HepG2 (cell line): Measurements from ENCODE around the gene DCK. TPM values are rescaled to one million over a fixed set of nuclear protein-coding genes. Genes with fewer than 3 reads are reported as not detected.
A peak's percentile ranks its signal among the peaks of the same experiment; 100 is the strongest.

Experiments
- ATAC-seq: fragments of 200-7000 bp; cut with Tn5 transposase; 3 replicates; pipeline ENCODE4 v1.9.1; 2020; ENCODE audit warnings: mild to moderate bottlenecking, moderate library complexity
- BruUV-seq: library from RNA; stranded (reverse); fragments of 400-500 nt; replicated peaks from 2 replicates; lab custom pipeline; 2021; lab: Mats Ljungman, UMichigan
- CTCF ChIA-PET: fragments of 300-600 bp; formaldehyde crosslinking; extraction: SDS; loops from one replicate; lab custom pipeline; 2021; ENCODE audit warnings: low total read pairs, inconsistent platforms, low intra/inter-chr PET ratio; lab: Yijun Ruan, JAX
- POLR2A ChIA-PET: fragments of 350-600 bp; sonication (Branson Sonifier 250); formaldehyde crosslinking; loops from one replicate; lab custom pipeline; 2020; ENCODE audit warnings: antibody characterized with exemption, inconsistent platforms; lab: Yijun Ruan, JAX
- DNase-seq: peaks from one replicate; pipeline ENCODE4 v3.0.0-alpha.2; 2015; ENCODE audit warnings: low spot score
- FAIRE-seq: peaks from 3 replicates; lab custom pipeline; 2011; peaks lifted over from hg19 to GRCh38; lab: Jason Lieb, UNC
- H2AFZ ChIP-seq: one replicate; pipeline ENCODE4 v1.6.1; 2011; ENCODE audit warnings: low read length, inconsistent platforms
- H3K27ac ChIP-seq: fragments of 300-600 bp; 3 replicates; pipeline ENCODE4 v1.8.0; 2011; ENCODE audit warnings: mixed run types, mild to moderate bottlenecking, mixed read lengths, low read length, inconsistent platforms; ENCODE audit not compliant: insufficient read depth; ENCODE audit errors: extremely low read length
- H3K27me3 ChIP-seq, 2 experiments: fragments of 200-600 bp in 1 of 2; 2 replicates in 1 of 2; 3 replicates in 1 of 2; pipeline versions ENCODE4 v1.6.0 to v1.8.0; 2011; ENCODE audit warnings: low read length in 2 of 2, mild to moderate bottlenecking in 2 of 2, moderate library complexity in 2 of 2, inconsistent platforms in 1 of 2; ENCODE audit not compliant: insufficient read depth in 2 of 2, control insufficient read depth in 1 of 2
- H3K36me3 ChIP-seq, 2 experiments: fragments of 200-600 bp in 1 of 2; replicated peaks in 1 of 2; 2 replicates in 1 of 2; 3 replicates in 1 of 2; pipeline versions ENCODE4 v1.5.1 to v1.8.0; 2011; ENCODE audit warnings: low read length in 2 of 2, inconsistent platforms in 1 of 2; ENCODE audit not compliant: insufficient read depth in 2 of 2, control insufficient read depth in 1 of 2
- H3K4me1 ChIP-seq: 2 replicates; pipeline ENCODE4 v1.5.1; 2012; ENCODE audit warnings: low read length, inconsistent platforms; ENCODE audit not compliant: insufficient read depth
- H3K4me2 ChIP-seq: 2 replicates; pipeline ENCODE4 v1.6.0; 2011; ENCODE audit warnings: low read depth, low read length, inconsistent platforms
- H3K4me3 ChIP-seq, 3 experiments: fragments of 200-600 bp in 1 of 3; sonication (generic), shearing (Covaris generic) in 1 of 3; replicated peaks in 1 of 3; 2 replicates each; pipeline ENCODE4 v1.5.1; 2011 to 2016; ENCODE audit warnings: low read length in 3 of 3, inconsistent platforms in 2 of 3, low read depth in 2 of 3, mild to moderate bottlenecking in 2 of 3, control low read depth in 1 of 3, mixed read lengths in 1 of 3; ENCODE audit not compliant: insufficient read depth in 1 of 3
- H3K79me2 ChIP-seq: one replicate; pipeline ENCODE4 v1.6.1; 2011; ENCODE audit warnings: low read length, inconsistent platforms; ENCODE audit not compliant: insufficient read depth
- H3K9ac ChIP-seq: 2 replicates; pipeline ENCODE4 v1.6.0; 2011; ENCODE audit warnings: mild to moderate bottlenecking, low read depth, low read length, inconsistent platforms; ENCODE audit not compliant: insufficient read depth
- H3K9me3 ChIP-seq: 2 replicates; pipeline ENCODE4 v1.5.1; 2012; ENCODE audit warnings: mild to moderate bottlenecking, low read length
- H4K20me1 ChIP-seq: 2 replicates; pipeline ENCODE4 v1.6.0; 2011; ENCODE audit warnings: inconsistent platforms, mild to moderate bottlenecking, low read length, moderate library complexity; ENCODE audit not compliant: insufficient read depth
- BRD4 ChIP-seq: sonication (generic); formaldehyde crosslinking; IDR thresholded peaks from 2 replicates; pipeline ENCODE4 v1.4.0; 2020; ENCODE audit warnings: missing genetic modification reagents
- CC2D1A ChIP-seq: sonication (generic); formaldehyde crosslinking; IDR thresholded peaks from 2 replicates; pipeline ENCODE4 v1.8.1; 2023; ENCODE audit warnings: mild to moderate bottlenecking, missing genetic modification reagents
- CHCHD3 ChIP-seq: sonication (generic); formaldehyde crosslinking; IDR thresholded peaks from 2 replicates; pipeline ENCODE4 v1.8.0; 2022; ENCODE audit warnings: mild to moderate bottlenecking, missing genetic modification reagents, moderate library complexity
- GLI4 ChIP-seq: sonication (generic); formaldehyde crosslinking; IDR thresholded peaks from 2 replicates; pipeline ENCODE4 v1.5.1; 2020; ENCODE audit warnings: missing genetic modification reagents, mild to moderate bottlenecking, moderate library complexity, borderline replicate concordance
- HNF4A ChIP-seq: sonication (generic); formaldehyde crosslinking; IDR thresholded peaks from 2 replicates; pipeline ENCODE4 v1.4.0; 2020; ENCODE audit warnings: missing genetic modification reagents
- HOXA5 ChIP-seq: sonication (generic); formaldehyde crosslinking; IDR thresholded peaks from 2 replicates; pipeline ENCODE4 v1.4.0; 2020; ENCODE audit warnings: missing genetic modification reagents
- MTA3 ChIP-seq: sonication (generic); formaldehyde crosslinking; IDR thresholded peaks from 2 replicates; pipeline ENCODE4 v1.4.0; 2020; ENCODE audit warnings: missing genetic modification reagents
- MXD4 ChIP-seq: IDR thresholded peaks from 2 replicates; pipeline ENCODE4 v1.6.1; 2016; ENCODE audit warnings: mild to moderate bottlenecking, missing biosample characterization, missing genetic modification reagents
- NFIC ChIP-seq: IDR thresholded peaks from 2 replicates; pipeline ENCODE4 v1.6.1; 2012; ENCODE audit warnings: mild to moderate bottlenecking, low read length, inconsistent platforms
- ZNF136 ChIP-seq: sonication (generic); formaldehyde crosslinking; IDR thresholded peaks from 2 replicates; pipeline ENCODE4 v1.8.1; 2022; ENCODE audit warnings: low read depth, mild to moderate bottlenecking, moderate library complexity, missing genetic modification reagents
- ZNF543 ChIP-seq: sonication (generic); formaldehyde crosslinking; IDR thresholded peaks from 2 replicates; pipeline ENCODE4 v1.4.0; 2020; ENCODE audit warnings: mild to moderate bottlenecking, missing genetic modification reagents
- ZNF790 ChIP-seq: sonication (generic); formaldehyde crosslinking; IDR thresholded peaks from 2 replicates; pipeline ENCODE4 v1.8.0; 2022; ENCODE audit warnings: missing genetic modification reagents, mild to moderate bottlenecking, borderline replicate concordance
- WGBS: methylation state at CpG from one replicate; pipeline ENCODE4 v1.1.6; 2017; ENCODE audit warnings: low lambda C conversion rate; 5-methylcytosine and 5-hydroxymethylcytosine counted together
- in situ Hi-C: cut with HindIII; loops from 2 replicates; pipeline ENCODE4 v1.10.0; 2017; ENCODE audit warnings: low pct_unique_long_range_greater_than_20kb; ENCODE audit not compliant: extremely low pct_ligation_motif_present
- intact Hi-C: fragments of 100-400 bp; cut with micrococcal nuclease; formaldehyde crosslinking; loops from one replicate; pipeline ENCODE4 v1.10.0; 2022; ENCODE audit not compliant: unreplicated experiment
- polyA plus RNA-seq, 8 experiments: library from polyadenylated mRNA; depleted of rRNA in 3 of 8; stranded (reverse) in 7 of 8; unstranded in 1 of 8; fragments of >200 nt; fragmentation: Illumina TruSeq in 4 of 8; extraction: Trizol in 4 of 8; gene quantifications; 2 replicates each; pipeline versions ENCODE4 v1.2.1 to v1.2.3, GENCODE V29; 2011 to 2016; ENCODE audit warnings: low read depth in 4 of 8, missing spikeins in 1 of 8, mixed read lengths in 1 of 8; ENCODE audit not compliant: insufficient read depth in 1 of 8
- total RNA-seq, 5 experiments: library from RNA; depleted of rRNA; stranded (reverse); fragments of >200 nt; fragmentation: Illumina TruSeq; extraction: Trizol; gene quantifications; 2 replicates each; pipeline ENCODE4 v1.2.3, GENCODE V29; 2016; ENCODE audit warnings: low read depth in 1 of 5
- TF ChIP-seq, protein P1 (sequence below): sonication (generic); formaldehyde crosslinking; IDR thresholded peaks from one replicate; pipeline ENCODE4 v1.5.1; 2020; ENCODE audit warnings: mild to moderate bottlenecking, missing genetic modification reagents; ENCODE audit errors: not compliant biosample characterization

DCK gene
- total and polyA plus RNA-seq, 2 of the 13 experiments (the other 11 are each of a cell fraction or from before 2014, with no cell fraction given), result 5.7 to 21.8 TPM

DNA sequence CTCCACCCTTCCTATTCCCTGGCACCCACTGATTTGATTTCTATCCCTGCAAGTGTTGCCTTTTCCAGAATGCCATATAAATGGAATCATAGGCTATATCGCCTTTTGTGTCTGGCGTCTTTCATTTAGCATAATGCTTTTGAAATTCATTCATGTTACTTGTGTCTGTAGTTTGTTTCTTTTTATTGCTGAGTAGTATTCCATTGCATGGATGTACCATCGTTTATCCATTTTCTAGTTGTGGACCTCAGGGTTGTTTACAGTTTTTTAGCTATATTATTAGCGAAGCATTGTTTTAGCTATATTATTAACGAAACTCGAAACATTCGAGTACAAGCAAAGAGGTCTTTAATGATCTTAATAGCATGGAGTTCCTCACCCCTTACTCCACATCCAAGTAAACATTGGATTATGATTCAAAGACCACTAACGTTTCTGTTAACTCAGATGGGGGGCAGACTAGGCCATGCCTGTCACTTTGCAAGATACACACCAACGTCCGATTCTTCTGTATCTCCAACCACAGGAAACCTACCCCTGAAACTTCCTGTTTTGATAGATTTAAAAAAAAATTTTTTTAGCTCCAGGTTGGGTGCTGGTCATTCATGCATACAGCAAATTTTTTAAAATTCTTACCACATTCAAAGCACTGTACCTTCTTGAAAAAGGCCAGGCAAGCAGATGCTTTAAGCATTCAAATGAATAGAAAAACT lies 1.1 kb downstream of the DCK start:
- ATAC-seq (no peak), DNase-seq (no peak), FAIRE-seq (no peak)
- no peaks in the 10 kb centered on the region for H3K9me3 ChIP-seq
- H3K4me1 ChIP-seq, result peaks cover 43% of the 10 kb centered on the region
- H3K4me2 ChIP-seq, result peak overlapping the region; percentile 97
- peak overlapping the region; percentile 81 for H3K9ac ChIP-seq
- H4K20me1 ChIP-seq, result no peaks in the 10 kb centered on the region; the same call in 1 of the 2 replicates
- H3K36me3 ChIP-seq, result no peaks in the 10 kb centered on the region; a peak in 1 of 5 replicates
- H3K4me3 ChIP-seq, result peak overlapping the region; percentile 67 to 92 (median 89)
- H3K27me3 ChIP-seq, result no peaks in the 10 kb centered on the region
- 2% methylated on average over 10 of the region's 10 CpGs for WGBS
- no TSS peak for BruUV-seq
- ChIA-PET CTCF (no interaction called here), POLR2A (interaction anchor here (1.0 to 2.4 kb wide), 3 partner anchors 15 to 32 kb away, joined by 4 to 18 read pairs (median 7); no protein-coding TSS in a partner anchor)
- in situ Hi-C loops (loop anchor here (10.0 kb wide), 1 partner anchor 150 kb away; no protein-coding TSS in a partner anchor), intact Hi-C loops (loop anchor here (2.0 to 10.0 kb wide), 3 partner anchors 24 to 290 kb away; partner anchors contain the start of gene GRSF1)
- no peak overlapping the region for H2AFZ ChIP-seq
- peak overlapping the region; percentile 83 for H3K27ac ChIP-seq
- H3K79me2 ChIP-seq, result peaks cover 39% of the 10 kb centered on the region
- no peak for TF ChIP-seq GLI4 (CRISPR knock-in tag)
- TF ChIP-seq, protein P1, sequence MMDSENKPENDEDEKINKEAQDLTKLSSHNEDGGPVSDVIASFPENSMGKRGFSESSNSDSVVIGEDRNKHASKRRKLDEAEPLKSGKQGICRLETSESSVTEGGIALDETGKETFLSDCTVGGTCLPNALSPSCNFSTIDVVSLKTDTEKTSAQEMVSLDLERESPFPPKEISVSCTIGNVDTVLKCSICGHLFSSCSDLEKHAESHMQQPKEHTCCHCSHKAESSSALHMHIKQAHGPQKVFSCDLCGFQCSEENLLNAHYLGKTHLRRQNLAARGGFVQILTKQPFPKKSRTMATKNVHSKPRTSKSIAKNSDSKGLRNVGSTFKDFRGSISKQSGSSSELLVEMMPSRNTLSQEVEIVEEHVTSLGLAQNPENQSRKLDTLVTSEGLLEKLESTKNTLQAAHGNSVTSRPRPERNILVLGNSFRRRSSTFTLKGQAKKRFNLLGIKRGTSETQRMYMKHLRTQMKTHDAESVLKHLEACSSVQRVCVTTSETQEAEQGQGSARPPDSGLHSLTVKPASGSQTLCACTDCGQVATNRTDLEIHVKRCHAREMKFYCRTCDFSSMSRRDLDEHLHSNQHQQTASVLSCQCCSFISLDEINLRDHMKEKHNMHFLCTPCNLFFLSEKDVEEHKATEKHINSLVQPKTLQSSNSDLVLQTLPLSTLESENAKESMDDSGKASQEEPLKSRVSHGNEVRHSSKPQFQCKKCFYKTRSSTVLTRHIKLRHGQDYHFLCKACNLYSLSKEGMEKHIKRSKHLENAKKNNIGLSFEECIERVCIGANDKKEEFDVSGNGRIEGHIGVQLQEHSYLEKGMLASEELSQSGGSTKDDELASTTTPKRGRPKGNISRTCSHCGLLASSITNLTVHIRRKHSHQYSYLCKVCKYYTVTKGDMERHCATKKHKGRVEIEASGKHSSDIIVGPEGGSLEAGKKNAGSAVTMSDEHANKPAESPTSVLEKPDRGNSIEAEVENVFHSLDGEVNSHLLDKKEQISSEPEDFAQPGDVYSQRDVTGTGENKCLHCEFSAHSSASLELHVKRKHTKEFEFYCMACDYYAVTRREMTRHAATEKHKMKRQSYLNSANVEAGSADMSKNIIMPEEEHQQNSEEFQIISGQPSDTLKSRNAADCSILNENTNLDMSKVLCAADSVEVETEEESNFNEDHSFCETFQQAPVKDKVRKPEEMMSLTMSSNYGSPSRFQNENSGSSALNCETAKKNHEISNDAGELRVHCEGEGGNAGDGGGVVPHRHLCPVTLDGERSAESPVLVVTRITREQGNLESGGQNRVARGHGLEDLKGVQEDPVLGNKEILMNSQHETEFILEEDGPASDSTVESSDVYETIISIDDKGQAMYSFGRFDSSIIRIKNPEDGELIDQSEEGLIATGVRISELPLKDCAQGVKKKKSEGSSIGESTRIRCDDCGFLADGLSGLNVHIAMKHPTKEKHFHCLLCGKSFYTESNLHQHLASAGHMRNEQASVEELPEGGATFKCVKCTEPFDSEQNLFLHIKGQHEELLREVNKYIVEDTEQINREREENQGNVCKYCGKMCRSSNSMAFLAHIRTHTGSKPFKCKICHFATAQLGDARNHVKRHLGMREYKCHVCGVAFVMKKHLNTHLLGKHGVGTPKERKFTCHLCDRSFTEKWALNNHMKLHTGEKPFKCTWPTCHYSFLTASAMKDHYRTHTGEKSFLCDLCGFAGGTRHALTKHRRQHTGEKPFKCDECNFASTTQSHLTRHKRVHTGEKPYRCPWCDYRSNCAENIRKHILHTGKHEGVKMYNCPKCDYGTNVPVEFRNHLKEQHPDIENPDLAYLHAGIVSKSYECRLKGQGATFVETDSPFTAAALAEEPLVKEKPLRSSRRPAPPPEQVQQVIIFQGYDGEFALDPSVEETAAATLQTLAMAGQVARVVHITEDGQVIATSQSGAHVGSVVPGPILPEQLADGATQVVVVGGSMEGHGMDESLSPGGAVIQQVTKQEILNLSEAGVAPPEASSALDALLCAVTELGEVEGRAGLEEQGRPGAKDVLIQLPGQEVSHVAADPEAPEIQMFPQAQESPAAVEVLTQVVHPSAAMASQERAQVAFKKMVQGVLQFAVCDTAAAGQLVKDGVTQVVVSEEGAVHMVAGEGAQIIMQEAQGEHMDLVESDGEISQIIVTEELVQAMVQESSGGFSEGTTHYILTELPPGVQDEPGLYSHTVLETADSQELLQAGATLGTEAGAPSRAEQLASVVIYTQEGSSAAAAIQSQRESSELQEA (CRISPR knock-in tag), result no peak
- TF ChIP-seq MTA3 (CRISPR knock-in tag), result no peak
- TF ChIP-seq BRD4 (CRISPR knock-in tag), result no peak
- TF ChIP-seq HOXA5, result no peak
- TF ChIP-seq CC2D1A, result no peak
- TF ChIP-seq CHCHD3 (CRISPR knock-in tag), result no peak
- TF ChIP-seq ZNF543 (CRISPR knock-in tag), result no peak
- no peak for TF ChIP-seq MXD4 (CRISPR knock-in tag)
- TF ChIP-seq HNF4A (CRISPR knock-in tag), result 0 out of 2 replicates have a peak, but pooled peaks have one; percentile 9
- no peak for TF ChIP-seq NFIC
- TF ChIP-seq ZNF790 (CRISPR knock-in tag), result 0 out of 2 replicates have a peak, but pooled peaks have one; percentile 15
- no peak for TF ChIP-seq ZNF136
